Stimulated activated CD4-positive, alpha-beta T cell treated with anti-CD3 and anti-CD28 coated beads, Interleukin-12 subunit alpha, Interleukin-12 subunit beta, amount 100 ng/mL, for 48 hours (primary cell): Measurements from ENCODE around the gene SMC1B.
A peak's percentile ranks its signal among the peaks of the same experiment; 100 is the strongest.

Experiments
- DNase-seq, 3 donors: peaks; one replicate each; pipeline ENCODE4 v3.0.0-alpha.2; 2020; ENCODE audit warnings: low read depth in 2 of 3, low spot score in 1 of 3

Gene SMC1B

GRCh38 chr22:45323695-45324094 is 89.7 kb downstream of the SMC1B start:
- DNase-seq, result no peak

DNA sequence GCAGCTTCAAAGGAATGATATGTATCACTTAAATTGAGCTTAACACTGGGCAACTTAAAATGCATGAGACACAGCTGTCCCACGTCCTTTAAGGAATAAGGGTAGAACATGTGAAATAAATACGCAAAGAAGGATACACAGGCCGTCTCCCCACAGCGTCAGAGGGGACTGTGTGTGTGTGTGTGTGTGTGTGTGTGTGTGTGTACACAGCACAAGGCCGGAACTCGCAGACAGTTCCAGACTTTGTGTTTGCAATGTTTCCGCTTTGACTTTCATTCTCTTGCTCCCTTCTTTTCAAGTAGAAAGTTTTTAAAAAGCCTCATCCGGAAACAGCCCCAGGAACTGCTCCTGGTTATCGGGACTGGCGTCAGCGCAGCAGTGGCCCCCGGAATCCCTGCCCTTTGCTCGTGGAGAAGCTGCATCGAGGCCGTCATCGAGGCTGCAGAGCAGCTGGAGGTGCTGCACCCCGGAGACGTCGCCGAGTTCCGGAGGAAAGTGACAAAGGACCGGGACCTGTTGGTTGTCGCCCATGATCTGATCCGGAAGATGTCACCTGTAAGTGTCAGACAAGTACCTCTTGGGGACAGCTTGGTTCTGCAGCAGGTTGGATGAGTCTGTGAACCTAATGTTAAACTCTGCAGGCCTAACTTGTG is 90.4 kb downstream of the SMC1B start:
- DNase-seq, result no peak

DNA sequence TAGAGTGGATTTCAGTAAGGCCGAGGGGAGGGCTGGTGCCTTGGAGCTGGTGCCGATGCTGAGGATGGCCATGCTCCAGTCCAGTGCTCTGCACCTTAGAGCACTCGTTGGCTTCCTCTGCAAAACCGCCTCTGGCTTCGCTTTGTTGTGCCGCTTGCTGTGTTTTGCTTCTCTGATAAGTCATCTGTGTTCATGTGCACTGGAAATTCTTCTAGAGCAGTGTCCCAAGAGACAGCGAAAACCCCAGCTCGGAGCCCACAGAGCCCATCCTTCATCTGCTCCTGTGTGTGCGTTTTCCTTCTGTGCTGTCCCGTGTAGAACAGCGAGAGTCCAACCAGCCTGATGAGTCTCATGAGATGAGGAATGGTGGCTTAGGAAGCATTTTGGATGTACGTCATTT is 91.6 kb downstream of the SMC1B start:
- no peak for DNase-seq

- no peak for DNase-seq
These were observed 92.9 kb downstream of the SMC1B start for GRCh38 chr22:45320357-45320976.

- no peak for DNase-seq
These were observed 94.1 kb downstream of the SMC1B start for GRCh38 chr22:45319324-45319685.

GRCh38 chr22:45318558-45319323 is 94.7 kb downstream of the SMC1B start:
- DNase-seq, result no peak

DNA sequence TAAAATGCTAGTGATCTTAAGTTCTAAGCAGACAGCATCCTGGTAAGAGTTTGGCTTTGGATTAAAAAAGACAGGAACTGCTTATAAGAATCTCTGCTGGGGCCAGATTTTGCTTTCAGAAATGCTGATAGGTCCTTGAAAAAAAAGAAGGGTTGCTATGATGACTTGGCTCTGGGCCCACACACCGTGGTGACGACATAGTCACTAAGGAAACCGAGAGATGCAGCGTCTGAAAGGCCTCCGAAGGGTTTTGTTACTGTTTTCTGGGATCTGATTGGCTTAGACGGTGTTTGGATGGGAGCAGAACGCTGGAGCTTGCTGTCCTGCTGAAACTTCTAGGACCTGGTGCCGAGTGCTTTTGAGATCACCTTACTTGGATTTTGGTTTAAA is 95.2 kb downstream of the SMC1B start:
- peak; percentile 74 to 81 (median 80) for DNase-seq

DNA sequence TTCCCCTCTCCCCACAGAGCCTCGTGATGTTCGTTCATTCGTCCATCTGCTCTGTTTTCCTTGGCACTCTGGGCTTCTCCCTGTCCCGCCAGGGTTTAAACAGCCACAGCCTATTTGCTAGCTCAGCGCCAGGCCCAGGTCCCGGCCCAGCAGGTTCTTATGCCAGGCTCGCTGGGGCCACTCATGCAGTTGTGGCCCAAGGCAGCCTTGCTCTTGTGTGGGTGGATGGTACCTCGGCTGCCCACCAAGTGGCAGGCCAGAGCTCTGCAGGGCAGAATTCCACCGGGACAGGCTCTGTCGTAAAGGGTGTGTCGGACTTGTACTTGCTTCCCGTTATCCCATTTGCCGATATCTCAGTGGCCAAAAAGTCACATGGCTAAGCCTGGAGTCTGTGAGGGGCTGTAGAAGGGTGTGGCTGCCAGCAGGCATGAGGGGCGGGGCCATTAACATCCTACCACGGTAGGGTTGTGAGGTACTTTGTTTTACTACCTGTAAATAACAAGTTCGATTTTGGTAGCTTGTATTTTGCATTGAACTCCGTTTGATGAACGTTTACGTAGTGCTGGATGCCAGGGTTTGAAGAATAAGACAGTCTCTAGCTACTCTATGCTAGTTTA is 95.7 kb downstream of the SMC1B start:
- DNase-seq, result no peak

DNA sequence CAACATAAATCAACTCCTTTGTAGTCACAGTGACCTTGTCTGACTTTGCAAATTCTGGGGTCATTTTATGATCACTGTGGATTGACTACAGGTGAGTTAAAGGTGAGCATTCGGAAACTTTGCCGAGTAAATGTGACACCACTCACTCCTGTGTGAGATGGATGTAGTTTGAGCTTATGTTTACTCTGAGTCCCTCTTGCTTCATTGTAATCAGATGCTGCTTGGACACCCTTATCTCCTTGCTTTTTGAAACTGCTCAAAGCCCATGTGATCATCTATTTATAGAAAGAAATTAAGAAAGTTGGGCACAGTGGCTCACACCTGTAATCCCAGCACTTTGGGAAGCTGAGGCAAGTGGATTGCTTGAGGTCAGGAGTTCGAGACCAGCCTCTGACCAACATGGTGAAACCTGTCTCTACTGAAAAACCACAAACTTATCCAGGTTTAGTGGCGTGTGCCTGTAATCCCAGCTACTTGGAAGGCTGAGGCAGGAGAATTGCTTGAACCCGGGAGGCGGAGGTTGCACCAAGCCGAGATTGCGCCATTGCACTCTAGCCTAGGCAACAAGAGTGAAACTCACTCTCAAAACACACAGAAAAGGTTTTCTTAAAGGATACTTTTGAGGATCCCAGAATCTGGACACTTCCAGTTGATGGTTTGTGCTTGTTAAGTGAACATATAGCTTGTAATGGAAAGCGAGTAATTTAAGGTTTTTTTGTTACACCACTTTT is 96.4 kb downstream of the SMC1B start:
- DNase-seq, result no peak

- no peak for DNase-seq
These were observed 98.6 kb downstream of the SMC1B start for GRCh38 chr22:45314786-45315185.

- no peak for DNase-seq
These were observed 99.2 kb downstream of the SMC1B start for GRCh38 chr22:45314054-45314721.

DNA sequence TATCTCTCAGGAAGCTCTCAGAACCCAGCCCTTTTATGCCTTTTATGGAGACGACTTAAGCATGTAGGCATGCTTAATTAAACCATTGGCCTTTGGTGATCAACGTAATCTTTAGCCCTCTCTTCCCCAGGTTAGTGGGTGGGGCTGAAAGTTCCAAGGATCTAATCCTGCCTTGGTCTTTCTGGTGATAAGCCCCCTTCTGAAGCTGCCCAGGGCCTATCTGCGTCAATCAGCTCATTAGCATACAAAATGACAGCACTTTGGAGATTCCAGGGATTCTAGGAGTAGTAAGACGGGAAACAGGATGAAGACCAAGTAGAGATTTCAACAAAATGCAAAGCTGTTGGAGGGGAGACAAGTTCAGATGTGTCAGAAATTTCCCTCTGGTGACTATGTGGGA is 100.5 kb downstream of the SMC1B start:
- no peak for DNase-seq

DNA sequence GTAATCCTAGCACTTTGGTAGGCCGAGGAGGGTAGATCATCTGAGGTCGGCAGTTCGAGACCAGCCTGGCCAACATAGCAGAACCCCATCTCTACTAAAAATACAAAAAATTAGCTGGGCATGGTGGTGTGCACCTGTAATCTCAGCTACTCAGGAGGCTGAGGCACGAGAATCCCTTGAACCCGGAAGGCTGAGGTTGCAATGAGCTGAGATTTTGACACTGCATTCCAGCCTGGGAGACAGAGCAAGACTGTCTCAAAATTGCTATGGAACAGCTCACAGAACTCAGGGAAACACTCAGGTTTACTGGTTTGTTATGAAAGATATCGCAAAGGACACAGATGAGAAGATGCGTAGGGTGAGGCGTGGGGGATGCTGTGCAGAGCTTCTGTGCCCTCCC is 101.0 kb downstream of the SMC1B start:
- DNase-seq, result no peak

- no peak for DNase-seq
These were observed 102.3 kb downstream of the SMC1B start for GRCh38 chr22:45310977-45311531.

GRCh38 chr22:45310331-45310976 is 102.9 kb downstream of the SMC1B start:
- no peak for DNase-seq

DNA sequence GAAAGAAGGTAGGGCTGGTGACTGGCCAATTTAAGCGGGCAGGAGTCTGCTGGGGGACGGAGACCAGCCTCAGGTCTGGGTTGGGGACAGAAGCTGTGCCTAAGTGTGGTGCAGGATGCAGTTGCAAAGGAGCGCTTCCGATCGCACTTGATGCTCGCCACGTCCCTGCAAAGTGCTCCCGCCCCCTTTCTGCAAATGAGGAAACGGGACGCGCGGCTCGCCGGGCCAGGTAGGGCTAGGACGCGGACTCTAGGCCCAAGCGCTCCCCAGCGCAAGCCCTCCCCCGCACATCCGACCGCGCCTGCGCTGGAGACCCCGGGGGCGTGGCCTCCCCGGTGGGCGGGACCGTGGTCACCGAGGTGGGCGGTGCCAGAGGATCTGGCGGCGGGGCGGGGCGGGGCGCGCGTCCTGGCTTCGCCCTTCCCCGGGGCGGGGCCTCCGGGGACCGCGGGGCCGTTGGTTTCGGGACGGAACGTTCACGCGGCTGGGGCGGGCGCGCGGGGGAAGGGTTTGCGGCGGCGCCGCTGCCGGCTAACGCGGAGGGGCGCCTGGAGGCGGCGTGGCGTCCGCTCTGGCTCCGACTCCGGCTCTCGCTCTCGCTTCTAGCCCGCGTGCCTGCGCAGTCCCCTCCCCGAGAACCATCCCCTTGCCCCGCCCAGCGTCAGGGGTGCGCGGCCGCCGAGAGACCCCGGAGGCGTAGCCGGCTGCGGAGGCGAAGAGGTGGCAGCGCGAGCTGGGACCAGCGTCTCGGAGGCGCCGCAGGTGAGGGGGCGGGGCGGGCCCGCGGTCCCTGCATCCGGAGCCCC is 103.8 kb downstream of the SMC1B start, which contains the start of gene FAM118A:
Gene FAM118A (plus strand): TSS at position 513 of the 806 bp plus-strand sequence. CDS start 12,446 bp downstream, outside the sequence.
- peak; percentile 91 to 100 (median 92) for DNase-seq

- peak in 1 of 3 donors; percentile 23 for DNase-seq
These were observed 104.4 kb downstream of the SMC1B start for GRCh38 chr22:45308957-45309421.

DNA sequence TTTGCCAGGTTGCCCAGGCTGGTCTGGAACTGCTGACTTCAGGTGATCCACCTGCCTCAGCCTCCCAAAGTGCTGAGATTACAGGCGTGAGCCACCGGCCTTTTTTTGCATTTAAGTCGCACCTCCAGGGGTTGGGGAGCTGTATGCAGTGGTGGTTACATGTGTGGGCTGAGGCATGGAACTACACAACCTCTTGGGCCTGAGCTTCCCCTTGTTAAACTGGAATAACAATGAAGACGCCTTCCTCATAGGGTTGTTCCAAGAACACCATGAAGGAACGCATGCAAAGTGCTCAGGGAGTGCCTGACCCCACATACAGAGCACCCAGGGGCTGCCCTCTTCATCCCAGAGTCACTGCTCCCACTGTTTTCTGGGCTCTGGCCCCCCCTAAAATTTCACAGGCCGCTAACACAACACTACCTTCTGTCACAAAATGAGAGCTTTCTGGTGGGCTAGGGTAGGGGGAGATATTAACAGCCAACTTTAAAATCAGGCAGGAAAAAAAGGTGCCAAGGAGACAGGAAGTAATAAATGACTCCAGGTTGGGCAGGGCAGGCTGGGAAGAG is 104.9 kb downstream of the SMC1B start:
- DNase-seq, result no peak
